NCI-H2107 (cell line): ENCODE data around the gene CNTN6.

Source experiments
- DNase-seq: peaks from one replicate; lab custom pipeline; 2025; lab: John Stamatoyannopoulos, UW

CNTN6 gene

GRCh38 chr3:1179146-1179545, 86.3 kb downstream of the CNTN6 start:
- no peak for DNase-seq

- DNase-seq = no peak
Observed at GRCh38 chr3:1183320-1184048, 90.7 kb downstream of the CNTN6 start.

GRCh38 chr3:1190569-1190968, 97.7 kb downstream of the CNTN6 start:
- no peak for DNase-seq

GRCh38 chr3:1191026-1191425, 98.2 kb downstream of the CNTN6 start:
- DNase-seq = no peak

- no peak for DNase-seq
Observed at GRCh38 chr3:1195947-1196346, 103.1 kb downstream of the CNTN6 start.

- no peak for DNase-seq
Observed at GRCh38 chr3:1197051-1197450, 104.2 kb downstream of the CNTN6 start.

- DNase-seq = no peak
Observed at GRCh38 chr3:1200371-1200770, 107.5 kb downstream of the CNTN6 start.

GRCh38 chr3:1207904-1208303, 115.1 kb downstream of the CNTN6 start:
- DNase-seq = no peak

GRCh38 chr3:1214933-1215332, 122.1 kb downstream of the CNTN6 start:
- no peak for DNase-seq

GRCh38 chr3:1216856-1217255, 124.0 kb downstream of the CNTN6 start:
- no peak for DNase-seq

GRCh38 chr3:1227111-1227510, 134.3 kb downstream of the CNTN6 start:
- DNase-seq = no peak

- no peak for DNase-seq
Observed at GRCh38 chr3:1228289-1228688, 135.5 kb downstream of the CNTN6 start.

- no peak for DNase-seq
Observed at GRCh38 chr3:1230920-1231319, 138.1 kb downstream of the CNTN6 start.

GRCh38 chr3:1232276-1232675, 139.5 kb downstream of the CNTN6 start:
- DNase-seq = no peak

GRCh38 chr3:1235526-1236120, 142.8 kb downstream of the CNTN6 start:
- no peak for DNase-seq

- no peak for DNase-seq
Observed at GRCh38 chr3:1251282-1252060, 158.6 kb downstream of the CNTN6 start.

GRCh38 chr3:1252061-1252430, 159.2 kb downstream of the CNTN6 start:
- no peak for DNase-seq

- DNase-seq = no peak
Observed at GRCh38 chr3:1262246-1262645, 169.4 kb downstream of the CNTN6 start.

- DNase-seq = no peak
Observed at GRCh38 chr3:1263121-1263520, 170.3 kb downstream of the CNTN6 start.

GRCh38 chr3:1269808-1270207, 177.0 kb downstream of the CNTN6 start:
- no peak for DNase-seq

- DNase-seq = no peak
Observed at GRCh38 chr3:1272546-1273265, 179.9 kb downstream of the CNTN6 start.

- no peak for DNase-seq
Observed at GRCh38 chr3:1275495-1275894, 182.7 kb downstream of the CNTN6 start.

- DNase-seq = no peak
Observed at GRCh38 chr3:1287815-1288214, 195.0 kb downstream of the CNTN6 start.
